Calu3 (cell line): Measurements from ENCODE around the gene ACSL6. TPM values are rescaled to one million over a fixed set of nuclear protein-coding genes. Genes with fewer than 3 reads are reported as not detected.

Source experiments
- BruUV-seq: library from RNA; stranded (reverse); fragments of 400-500 nt; replicated peaks from 2 replicates; lab custom pipeline; 2021; lab: Mats Ljungman, UMichigan
- CTCF ChIA-PET: fragments of 300-600 bp; sonication (Branson Sonifier 250); formaldehyde crosslinking; loops from one replicate; lab custom pipeline; 2022; ENCODE audit warnings: antibody characterized with exemption; lab: Charles Lee
- DNase-seq: peaks from one replicate; pipeline ENCODE4 v3.0.0; 2022
- H3K27ac Mint-ChIP-seq: one replicate; pipeline ENCODE4 v1.8.0; 2022; ENCODE audit warnings: mixed read lengths; ENCODE audit not compliant: unreplicated experiment
- H3K27me3 Mint-ChIP-seq: one replicate; pipeline ENCODE4 v1.8.0; 2022; ENCODE audit warnings: mixed read lengths; ENCODE audit not compliant: unreplicated experiment
- H3K36me3 Mint-ChIP-seq: one replicate; pipeline ENCODE4 v1.8.0; 2022; ENCODE audit warnings: mild to moderate bottlenecking, moderate library complexity, mixed read lengths; ENCODE audit not compliant: insufficient read depth, unreplicated experiment
- H3K4me1 Mint-ChIP-seq: one replicate; pipeline ENCODE4 v1.8.0; 2022; ENCODE audit warnings: mild to moderate bottlenecking, low read depth, mixed read lengths; ENCODE audit not compliant: unreplicated experiment
- H3K4me3 Mint-ChIP-seq: one replicate; pipeline ENCODE4 v1.8.0; 2022; ENCODE audit warnings: mild to moderate bottlenecking, low read depth, moderate library complexity, mixed read lengths; ENCODE audit not compliant: unreplicated experiment
- H3K9me3 Mint-ChIP-seq: one replicate; pipeline ENCODE4 v1.8.0; 2022; ENCODE audit warnings: low read depth, mixed read lengths; ENCODE audit not compliant: unreplicated experiment
- CTCF ChIP-seq: fragments of 200-600 bp; IDR thresholded peaks from one replicate; pipeline ENCODE4 v1.8.0; 2022; ENCODE audit warnings: antibody characterized with exemption; ENCODE audit not compliant: unreplicated experiment
- intact Hi-C: fragments of 100-400 bp; cut with micrococcal nuclease; formaldehyde crosslinking; loops from one replicate; pipeline ENCODE4 v1.10.0; 2022; ENCODE audit not compliant: unreplicated experiment
- total RNA-seq: library from RNA; stranded (reverse); gene quantifications from 2 replicates; pipeline ENCODE4 v1.2.3, GENCODE V29; 2022

Gene ACSL6
- total RNA-seq, 1 experiment from 2014 or later, result 0.24 TPM

GRCh38 chr5:131988601-131989000, 22.9 kb downstream of the ACSL6 start:
- Mint-ChIP-seq H3K9me3 (no peaks in the 10 kb centered on the region), H3K4me3 (no peak overlapping the region), H3K36me3 (no peaks in the 10 kb centered on the region), H3K4me1 (no peaks in the 10 kb centered on the region), H3K27me3 (peaks cover 41% of the 10 kb centered on the region), H3K27ac (no peak overlapping the region)
- CTCF ChIA-PET, result no interaction called here
- no peak for TF ChIP-seq CTCF
- no TSS peak for BruUV-seq
- intact Hi-C loops, result no loop called here
- no peak for DNase-seq

DNA sequence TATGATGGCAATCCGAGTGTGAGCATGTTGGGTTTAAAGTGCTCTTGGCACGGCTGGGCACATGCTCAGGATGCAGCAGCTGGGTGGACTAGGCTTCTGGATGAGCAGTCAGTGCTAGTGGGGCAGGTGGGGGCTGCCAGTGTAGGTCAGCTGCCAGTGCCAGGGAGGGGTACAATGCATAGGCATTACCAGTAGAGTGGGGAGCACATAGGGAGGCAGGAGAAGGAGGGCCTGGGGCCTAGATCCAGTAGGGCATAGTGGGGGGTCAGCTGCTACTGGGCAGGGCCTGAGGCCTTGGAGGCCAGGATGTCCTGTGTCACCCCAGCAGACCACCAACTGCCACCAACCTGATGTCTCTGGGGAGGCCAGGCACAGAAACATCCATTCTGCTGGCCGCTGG, 24.2 kb downstream of the ACSL6 start:
- no TSS peak for BruUV-seq
- H3K9me3 Mint-ChIP-seq, result no peaks in the 10 kb centered on the region
- H3K4me3 Mint-ChIP-seq, result no peak overlapping the region
- no peaks in the 10 kb centered on the region for H3K4me1 Mint-ChIP-seq
- no peak for TF ChIP-seq CTCF
- intact Hi-C loops, result no loop called here
- H3K27ac Mint-ChIP-seq, result no peak overlapping the region
- CTCF ChIA-PET, result no interaction called here
- DNase-seq, result no peak
- peaks cover 40% of the 10 kb centered on the region for H3K27me3 Mint-ChIP-seq
- no peaks in the 10 kb centered on the region for H3K36me3 Mint-ChIP-seq

- Mint-ChIP-seq H3K27me3 (peaks cover 40% of the 10 kb centered on the region), H3K36me3 (no peaks in the 10 kb centered on the region), H3K9me3 (no peaks in the 10 kb centered on the region), H3K4me3 (no peak overlapping the region), H3K27ac (no peak overlapping the region), H3K4me1 (no peaks in the 10 kb centered on the region)
- intact Hi-C loops, result no loop called here
- CTCF ChIA-PET, result no interaction called here
- no peak for TF ChIP-seq CTCF
- no TSS peak for BruUV-seq
- DNase-seq, result no peak
These were observed 25.1 kb downstream of the ACSL6 start for GRCh38 chr5:131986161-131986912.

DNA sequence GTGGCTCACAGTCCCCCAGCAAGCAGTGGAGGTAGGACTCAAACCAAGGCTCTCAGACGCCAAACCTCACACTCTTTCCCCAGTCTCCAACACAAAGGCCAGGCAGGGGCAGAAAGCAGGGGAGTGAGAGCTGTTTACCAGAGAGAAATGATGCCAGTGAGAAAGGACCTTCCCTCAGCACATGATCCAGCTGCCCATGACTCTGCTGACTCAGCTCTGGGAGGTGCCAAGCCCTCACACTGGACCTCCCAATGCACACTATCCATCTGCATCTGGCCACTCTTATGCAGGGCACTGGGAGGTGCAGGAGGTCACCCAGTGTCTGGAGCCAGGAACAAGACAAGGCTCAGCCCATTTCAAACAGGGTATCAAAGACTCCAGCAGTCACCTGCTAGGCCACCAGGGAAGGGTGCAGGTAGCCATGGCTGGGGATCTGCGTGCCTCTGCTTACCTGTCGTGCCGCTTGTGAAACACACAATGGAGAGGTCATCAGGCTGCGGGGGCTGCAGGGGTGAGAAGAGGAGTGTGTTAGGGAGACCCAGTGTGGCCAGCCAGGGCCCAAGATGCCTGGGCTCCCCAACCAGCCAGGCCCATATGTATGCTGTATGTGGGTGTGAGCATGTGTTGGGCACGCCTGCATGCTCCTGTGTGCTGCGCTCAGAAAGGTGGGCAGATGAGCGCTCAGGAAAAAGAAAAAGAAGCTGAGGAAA, 26.3 kb downstream of the ACSL6 start:
- no peak for TF ChIP-seq CTCF
- no TSS peak for BruUV-seq
- H3K4me1 Mint-ChIP-seq, result no peaks in the 10 kb centered on the region
- CTCF ChIA-PET, result no interaction called here
- no peak for DNase-seq
- no peaks in the 10 kb centered on the region for H3K36me3 Mint-ChIP-seq
- intact Hi-C loops, result no loop called here
- no peaks in the 10 kb centered on the region for H3K9me3 Mint-ChIP-seq
- peaks cover 50% of the 10 kb centered on the region for H3K27me3 Mint-ChIP-seq
- H3K27ac Mint-ChIP-seq, result no peak overlapping the region
- no peak overlapping the region for H3K4me3 Mint-ChIP-seq
